Tibial nerve (tissue), 3 donors: Measurements from ENCODE around the gene AFAP1.

Experiments
- POLR2A ChIP-seq, 2 donors: fragments of 450-650 bp; IDR thresholded peaks; one replicate each; pipeline ENCODE4 v1.6.1; 2017; ENCODE audit warnings: antibody characterized with exemption in 2 of 2, mild to moderate bottlenecking in 2 of 2, moderate library complexity in 2 of 2
- TF ChIP-seq, protein P1 (sequence below), 5 experiments: fragments of 200-600 bp in 3 of 5; fragments of 450-650 bp in 2 of 5; sonication (generic) in 3 of 5; IDR thresholded peaks; one replicate each; pipeline ENCODE4 v1.5.1; 2016 to 2019; ENCODE audit warnings: antibody characterized with exemption in 5 of 5, mild to moderate bottlenecking in 3 of 5, moderate library complexity in 2 of 5

GRCh38 chr4:7804756-7805385 lies 134.8 kb downstream of the AFAP1 start:
- TF ChIP-seq POLR2A (IDR thresholded peaks at IDR 0.05), result no peak
- TF ChIP-seq, protein P1, sequence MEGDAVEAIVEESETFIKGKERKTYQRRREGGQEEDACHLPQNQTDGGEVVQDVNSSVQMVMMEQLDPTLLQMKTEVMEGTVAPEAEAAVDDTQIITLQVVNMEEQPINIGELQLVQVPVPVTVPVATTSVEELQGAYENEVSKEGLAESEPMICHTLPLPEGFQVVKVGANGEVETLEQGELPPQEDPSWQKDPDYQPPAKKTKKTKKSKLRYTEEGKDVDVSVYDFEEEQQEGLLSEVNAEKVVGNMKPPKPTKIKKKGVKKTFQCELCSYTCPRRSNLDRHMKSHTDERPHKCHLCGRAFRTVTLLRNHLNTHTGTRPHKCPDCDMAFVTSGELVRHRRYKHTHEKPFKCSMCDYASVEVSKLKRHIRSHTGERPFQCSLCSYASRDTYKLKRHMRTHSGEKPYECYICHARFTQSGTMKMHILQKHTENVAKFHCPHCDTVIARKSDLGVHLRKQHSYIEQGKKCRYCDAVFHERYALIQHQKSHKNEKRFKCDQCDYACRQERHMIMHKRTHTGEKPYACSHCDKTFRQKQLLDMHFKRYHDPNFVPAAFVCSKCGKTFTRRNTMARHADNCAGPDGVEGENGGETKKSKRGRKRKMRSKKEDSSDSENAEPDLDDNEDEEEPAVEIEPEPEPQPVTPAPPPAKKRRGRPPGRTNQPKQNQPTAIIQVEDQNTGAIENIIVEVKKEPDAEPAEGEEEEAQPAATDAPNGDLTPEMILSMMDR (IDR thresholded peaks at IDR 0.05), result no peak
